Breast epithelium (tissue), 4 donors: Measurements from ENCODE around the gene ABCC2. TPM values are rescaled to one million over a fixed set of nuclear protein-coding genes. Genes with fewer than 3 reads are reported as not detected.

Experiments used
- DNase-seq, 2 donors: peaks; one replicate each; pipeline ENCODE4 v3.0.0-alpha.2; 2019; ENCODE audit warnings: low spot score in 2 of 2
- H3K27ac ChIP-seq, 2 donors: fragments of 200-600 bp; sonication (generic) in 1 of 2; one replicate each; pipeline ENCODE4 v1.5.1; 2016 to 2019; ENCODE audit warnings: mild to moderate bottlenecking in 1 of 2
- H3K27me3 ChIP-seq, 2 donors: fragments of 200-600 bp; sonication (generic) in 1 of 2; one replicate each; pipeline versions ENCODE4 v1.5.1 to v1.6.0; 2017 to 2019; ENCODE audit warnings: control low read depth in 1 of 2, mild to moderate bottlenecking in 1 of 2
- H3K36me3 ChIP-seq: fragments of 200-600 bp; one replicate; pipeline ENCODE4 v1.5.1; 2019
- H3K4me1 ChIP-seq, 2 donors: fragments of 200-600 bp; sonication (generic); one replicate each; pipeline ENCODE4 v1.5.1; 2016 to 2019; ENCODE audit warnings: control low read depth in 1 of 2
- H3K4me3 ChIP-seq, 3 donors: fragments of 200-600 bp; sonication (generic); 1 replicate in 2 of 3; 2 replicates in 1 of 3; pipeline ENCODE4 v1.5.1; 2016 to 2019; ENCODE audit warnings: mild to moderate bottlenecking in 3 of 3, moderate library complexity in 2 of 3
- H3K9me3 ChIP-seq, 2 donors: fragments of 200-600 bp; sonication (generic) in 1 of 2; one replicate each; pipeline ENCODE4 v1.5.1; 2016 to 2019; ENCODE audit warnings: control low read depth in 1 of 2
- CTCF ChIP-seq, 3 donors: fragments of 450-650 bp; IDR thresholded peaks; one replicate each; pipeline ENCODE4 v1.5.1; 2016 to 2017; ENCODE audit warnings: antibody characterized with exemption in 3 of 3, mild to moderate bottlenecking in 3 of 3, moderate library complexity in 3 of 3
- POLR2A ChIP-seq: fragments of 450-650 bp; IDR thresholded peaks from one replicate; pipeline ENCODE4 v1.6.1; 2016; ENCODE audit warnings: antibody characterized with exemption, mild to moderate bottlenecking, moderate library complexity
- POLR2AphosphoS5 ChIP-seq, 3 donors: sonication (generic); formaldehyde crosslinking; IDR thresholded peaks; one replicate each; pipeline ENCODE4 v1.6.1; 2017; ENCODE audit warnings: antibody characterized with exemption in 3 of 3
- intact Hi-C: fragments of 100-400 bp; cut with DNase I; formaldehyde crosslinking; loops from one replicate; pipeline ENCODE4 v1.15.1; 2023; ENCODE audit warnings: low total_unique reads
- total RNA-seq, 3 donors: library from RNA; depleted of rRNA; stranded (reverse); fragments of >200 nt; gene quantifications; one replicate each; pipeline ENCODE4 v1.1.0, GENCODE V29; 2016

ABCC2 gene
- total RNA-seq, 3 donors from 2014 or later = 2.0 to 3.1 (median 2.1) TPM

GRCh38 chr10:99869581-99870122, 87.2 kb downstream of the ABCC2 start:
- Histone ChIP-seq H3K27me3 (no peaks in the 10 kb centered on the region), H3K9me3 (no peaks in the 10 kb centered on the region), H3K27ac (no peak overlapping the region), H3K36me3 (no peaks in the 10 kb centered on the region), H3K4me1 (no peaks in the 10 kb centered on the region), H3K4me3 (no peak overlapping the region)
- TF ChIP-seq CTCF (IDR thresholded peaks at IDR 0.05) (no peak), POLR2AphosphoS5 (IDR thresholded peaks at IDR 0.05) (no peak), POLR2A (no peak)
- intact Hi-C loops = no loop called here
- DNase-seq = no peak

GRCh38 chr10:99870123-99870730, 87.8 kb downstream of the ABCC2 start:
- H3K27ac ChIP-seq = no peak overlapping the region
- no peaks in the 10 kb centered on the region for H3K36me3 ChIP-seq
- intact Hi-C loops = no loop called here
- no peaks in the 10 kb centered on the region for H3K9me3 ChIP-seq
- no peaks in the 10 kb centered on the region for H3K4me1 ChIP-seq
- no peak overlapping the region for H3K4me3 ChIP-seq
- TF ChIP-seq POLR2A = no peak
- no peak for TF ChIP-seq CTCF (IDR thresholded peaks at IDR 0.05)
- no peak for DNase-seq
- no peaks in the 10 kb centered on the region for H3K27me3 ChIP-seq

GRCh38 chr10:99872367-99873162, 90.1 kb downstream of the ABCC2 start:
- Histone ChIP-seq H3K27me3 (no peaks in the 10 kb centered on the region), H3K4me1 (no peaks in the 10 kb centered on the region), H3K4me3 (no peak overlapping the region), H3K36me3 (peaks cover 8% of the 10 kb centered on the region), H3K27ac (no peak overlapping the region), H3K9me3 (no peaks in the 10 kb centered on the region)
- intact Hi-C loops = no loop called here
- TF ChIP-seq CTCF (IDR thresholded peaks at IDR 0.05) = no peak
- TF ChIP-seq POLR2AphosphoS5 (IDR thresholded peaks at IDR 0.05) = no peak
- no peak for TF ChIP-seq POLR2A
- no peak for DNase-seq

GRCh38 chr10:99873846-99874245, 91.4 kb downstream of the ABCC2 start:
- H3K27ac ChIP-seq = no peak overlapping the region
- DNase-seq = no peak
- TF ChIP-seq POLR2AphosphoS5 (IDR thresholded peaks at IDR 0.05) (no peak), CTCF (IDR thresholded peaks at IDR 0.05) (no peak), POLR2A (no peak)
- H3K27me3 ChIP-seq = no peaks in the 10 kb centered on the region
- H3K4me1 ChIP-seq = no peaks in the 10 kb centered on the region
- no peak overlapping the region for H3K4me3 ChIP-seq
- intact Hi-C loops = no loop called here
- peaks cover 8% of the 10 kb centered on the region for H3K36me3 ChIP-seq
- H3K9me3 ChIP-seq = no peaks in the 10 kb centered on the region
